ENCODE results near the gene SAFB2.

DNA sequence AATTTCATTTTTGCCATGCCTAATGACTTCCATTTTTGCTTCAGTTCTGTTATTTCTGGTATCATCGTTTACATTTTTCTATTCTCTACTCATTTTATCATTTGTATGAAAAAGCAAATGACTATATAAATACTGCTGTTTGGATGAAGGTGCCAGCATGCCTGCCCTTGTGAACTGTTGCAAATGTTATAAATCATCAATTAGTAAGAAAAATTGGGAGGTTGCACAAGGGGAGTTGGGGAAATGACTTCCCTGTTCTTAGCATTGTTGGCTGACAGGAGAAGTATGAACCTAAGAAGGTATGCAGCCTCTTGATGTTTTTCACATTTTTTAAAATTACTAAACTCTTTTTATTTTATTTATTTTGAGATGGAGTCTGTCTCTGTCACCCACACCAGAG, 15.4 kb upstream of the SAFB2 start:
- TF ChIP-seq CTCF (IDR thresholded peaks at IDR 0.05) (no peak), POLR2A (IDR thresholded peaks at IDR 0.05) (no peak)
